Mammary epithelial cell (primary cell): Measurements from ENCODE around the gene TMPRSS2.

Experiments used
- EZH2 ChIP-seq: IDR thresholded peaks from 2 replicates; pipeline ENCODE4 v1.6.1; 2012; ENCODE audit warnings: low read length, inconsistent platforms, borderline replicate concordance
- TF ChIP-seq, protein P1 (sequence below), 2 donors: IDR thresholded peaks in 1 of 2; conservative IDR thresholded peaks in 1 of 2; 2 replicates each; pipeline ENCODE4 v1.5.1; 2011 to 2012; ENCODE audit warnings: inconsistent platforms in 2 of 2, low read length in 2 of 2, mild to moderate bottlenecking in 2 of 2, control low read depth in 1 of 2, low read depth in 1 of 2; ENCODE audit not compliant: insufficient read depth in 1 of 2; ENCODE audit errors: extremely low read depth in 1 of 2

DNA sequence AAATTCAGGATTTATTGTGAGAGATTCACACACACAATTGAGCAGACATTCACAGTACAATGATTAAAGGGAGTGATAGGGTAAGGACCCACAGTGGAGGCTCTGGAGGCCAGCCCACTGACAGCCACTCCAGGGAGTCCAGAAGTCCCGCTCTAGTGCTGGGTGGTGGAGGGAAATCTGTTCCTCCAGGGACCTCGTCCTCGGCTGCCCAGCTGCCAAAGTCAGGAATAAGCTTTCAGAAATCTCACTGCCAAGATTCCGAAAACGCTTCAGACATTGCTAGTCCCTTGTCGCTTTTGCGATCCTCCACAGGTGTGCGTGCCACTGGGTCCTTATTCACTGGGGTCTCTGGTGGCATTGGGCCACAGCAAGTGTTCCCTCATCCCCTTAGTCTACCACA, 79.6 kb downstream of the TMPRSS2 start:
- TF ChIP-seq, protein P1, sequence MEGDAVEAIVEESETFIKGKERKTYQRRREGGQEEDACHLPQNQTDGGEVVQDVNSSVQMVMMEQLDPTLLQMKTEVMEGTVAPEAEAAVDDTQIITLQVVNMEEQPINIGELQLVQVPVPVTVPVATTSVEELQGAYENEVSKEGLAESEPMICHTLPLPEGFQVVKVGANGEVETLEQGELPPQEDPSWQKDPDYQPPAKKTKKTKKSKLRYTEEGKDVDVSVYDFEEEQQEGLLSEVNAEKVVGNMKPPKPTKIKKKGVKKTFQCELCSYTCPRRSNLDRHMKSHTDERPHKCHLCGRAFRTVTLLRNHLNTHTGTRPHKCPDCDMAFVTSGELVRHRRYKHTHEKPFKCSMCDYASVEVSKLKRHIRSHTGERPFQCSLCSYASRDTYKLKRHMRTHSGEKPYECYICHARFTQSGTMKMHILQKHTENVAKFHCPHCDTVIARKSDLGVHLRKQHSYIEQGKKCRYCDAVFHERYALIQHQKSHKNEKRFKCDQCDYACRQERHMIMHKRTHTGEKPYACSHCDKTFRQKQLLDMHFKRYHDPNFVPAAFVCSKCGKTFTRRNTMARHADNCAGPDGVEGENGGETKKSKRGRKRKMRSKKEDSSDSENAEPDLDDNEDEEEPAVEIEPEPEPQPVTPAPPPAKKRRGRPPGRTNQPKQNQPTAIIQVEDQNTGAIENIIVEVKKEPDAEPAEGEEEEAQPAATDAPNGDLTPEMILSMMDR (conservative IDR thresholded peaks at IDR 0.05 in 1 of 2, IDR thresholded peaks at IDR 0.05 in 1 of 2; ENCODE audit: extremely low read depth in 1 of 2, insufficient read depth in 1 of 2, low read depth in 1 of 2, low read length in 2 of 2): no peak
- TF ChIP-seq EZH2: no peak
